Epithelial cell of prostate (primary cell): ENCODE results near the gene ANXA11.
"Not testable (repeated sequence)": the region's sequence is repeated elsewhere in the genome, so short reads cannot be mapped to it uniquely, and the experiment has no call there.

ENCODE experiments used
- DNase-seq: peaks from one replicate; pipeline ENCODE4 v3.0.0-alpha.2; 2011; ENCODE audit warnings: low read depth, low spot score
- H3K27ac ChIP-seq: fragments of 450-650 bp; 2 replicates; pipeline ENCODE4 v1.5.1; 2017; ENCODE audit warnings: mild to moderate bottlenecking

Gene ANXA11

DNA sequence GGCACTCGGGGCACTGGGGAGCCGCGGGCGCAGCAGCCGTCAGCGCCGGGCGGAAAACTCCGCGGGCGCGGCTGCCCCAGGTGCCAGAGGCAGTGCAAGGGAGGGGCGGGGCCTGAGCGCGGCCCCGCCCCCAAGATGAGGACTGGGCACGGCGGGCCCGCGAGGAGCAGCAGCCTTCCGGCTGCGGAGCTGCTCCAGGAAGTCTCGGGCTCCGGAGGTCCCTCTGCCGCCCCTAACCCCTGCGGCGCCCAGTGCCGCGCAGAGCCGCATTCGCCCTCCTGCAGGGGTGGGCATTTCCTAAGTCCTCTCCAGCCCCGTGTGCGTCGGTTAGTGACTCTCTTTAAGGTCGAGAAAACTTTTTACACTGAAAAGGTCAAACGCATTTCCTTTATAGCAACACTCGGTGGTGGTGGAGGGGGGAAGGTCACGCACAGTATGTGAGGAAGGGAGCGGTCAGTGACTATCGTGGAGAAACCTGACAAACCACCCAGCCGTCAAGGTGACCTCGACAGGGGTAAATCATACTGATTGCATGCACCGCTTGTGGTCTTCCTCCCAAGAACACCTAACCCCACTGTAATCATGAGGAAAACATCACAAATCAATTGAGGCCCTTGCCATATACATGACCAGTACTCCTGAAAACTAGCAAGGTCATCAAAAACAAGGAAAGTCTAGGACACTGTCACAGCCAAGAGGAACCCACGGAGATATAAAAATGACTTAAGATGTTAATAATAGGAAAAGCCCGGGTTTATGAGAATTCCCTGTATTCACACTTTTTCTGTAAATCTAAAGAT, at the start of gene ANXA11:
Gene ANXA11, minus strand, starts transcription at position 61 of the 800 bp plus-strand sequence. CDS start 32,676 bp downstream, outside the sequence.
- H3K27ac ChIP-seq: peak within 1 kb of the TSS; percentile 98
- DNase-seq: no peak

- not testable (repeated sequence) for DNase-seq, H3K27ac ChIP-seq
Measured at GRCh38 chr10:80254726-80255125, 49.4 kb upstream of the ANXA11 start.

- DNase-seq, H3K27ac ChIP-seq: not testable (repeated sequence)
Measured at GRCh38 chr10:80253963-80254271, 48.6 kb upstream of the ANXA11 start.

DNA sequence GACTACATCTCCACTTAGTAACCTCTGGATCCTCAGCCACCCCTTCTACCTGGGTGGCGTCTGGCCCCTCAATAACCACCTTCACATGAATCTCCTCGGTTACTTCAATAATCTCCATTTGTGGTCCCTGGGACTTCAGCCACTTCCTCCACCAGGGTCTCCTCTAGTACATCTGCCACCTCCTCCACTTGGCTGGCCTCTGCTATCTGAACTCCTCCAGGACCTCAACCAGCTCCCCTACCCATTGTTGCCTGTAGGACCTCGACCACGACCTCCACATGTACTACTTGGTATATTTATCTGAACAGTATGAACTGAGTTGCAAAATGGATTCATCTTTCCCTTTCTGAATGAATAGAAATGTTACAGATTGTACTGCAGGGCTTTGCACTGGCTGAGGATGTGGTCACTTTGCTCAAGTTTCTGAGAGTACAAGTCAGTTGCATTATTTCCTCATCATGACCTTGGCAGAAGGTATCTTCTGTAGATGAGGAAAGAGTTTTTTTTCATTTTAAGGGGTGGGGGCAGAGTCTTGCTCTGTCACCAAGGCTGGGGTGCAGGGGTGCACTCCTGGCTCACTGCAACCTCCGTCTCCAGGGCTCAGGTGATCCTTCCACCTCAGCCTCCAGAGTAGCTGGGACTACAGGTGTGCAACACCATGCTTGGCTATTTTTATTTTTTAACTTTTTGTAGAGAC, 48.1 kb upstream of the ANXA11 start:
- no peak overlapping the region for H3K27ac ChIP-seq
- DNase-seq: no peak

GRCh38 chr10:80252296-80252887, 47.1 kb upstream of the ANXA11 start:
- peak overlapping the region; percentile 17 for H3K27ac ChIP-seq
- DNase-seq: no peak

DNA sequence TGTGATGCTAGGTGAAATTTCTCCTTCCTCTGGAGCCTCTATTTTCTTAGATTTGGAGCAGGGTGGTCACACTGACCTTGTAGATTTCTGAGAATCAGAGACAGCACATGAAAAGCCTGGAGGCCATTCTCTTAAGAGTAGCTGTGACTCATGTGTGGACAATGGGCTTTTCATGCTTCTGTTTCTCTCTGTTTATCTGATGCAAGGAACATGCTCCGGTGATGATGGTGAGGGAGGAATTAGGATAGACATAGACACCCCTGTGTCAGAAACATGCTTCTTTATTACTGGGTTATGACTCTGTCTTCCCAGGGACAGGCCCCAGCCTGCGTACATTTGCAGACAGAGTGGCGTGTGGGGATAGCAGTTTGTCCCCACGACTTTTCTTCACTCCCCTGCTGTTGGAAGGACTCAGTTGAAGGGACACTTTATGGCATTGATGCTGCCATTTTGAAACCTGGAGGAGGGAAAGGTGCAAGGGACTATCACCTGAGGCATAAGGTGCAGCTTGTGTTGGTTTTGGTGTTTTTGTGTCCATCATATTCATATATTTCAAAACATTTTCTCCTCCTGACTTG, 46.5 kb upstream of the ANXA11 start:
- H3K27ac ChIP-seq: peak overlapping the region; percentile 17
- DNase-seq: not testable (repeated sequence)

DNA sequence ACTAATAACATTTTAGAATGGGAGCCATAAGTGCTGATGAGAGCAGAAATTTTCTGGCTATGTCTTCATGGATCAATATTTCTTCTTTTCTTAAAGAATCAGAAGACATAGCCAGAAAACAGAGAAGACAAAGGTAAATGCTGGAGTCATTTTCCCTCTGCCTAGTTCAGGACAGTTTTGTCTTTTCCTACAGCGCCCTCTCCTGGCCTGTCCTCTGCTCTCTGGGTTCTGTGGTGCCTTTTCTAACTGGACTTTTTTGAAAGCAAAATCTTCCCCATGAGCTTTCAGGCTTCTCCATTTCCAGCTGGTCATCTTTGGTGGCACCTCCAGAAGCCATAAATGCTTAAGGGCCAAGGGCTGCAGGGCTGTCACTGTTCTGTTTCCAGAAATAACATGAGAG, 45.1 kb upstream of the ANXA11 start:
- H3K27ac ChIP-seq, DNase-seq: not testable (repeated sequence)

- not testable (repeated sequence) for H3K27ac ChIP-seq, DNase-seq
Measured at GRCh38 chr10:80249906-80250305, 44.6 kb upstream of the ANXA11 start.

DNA sequence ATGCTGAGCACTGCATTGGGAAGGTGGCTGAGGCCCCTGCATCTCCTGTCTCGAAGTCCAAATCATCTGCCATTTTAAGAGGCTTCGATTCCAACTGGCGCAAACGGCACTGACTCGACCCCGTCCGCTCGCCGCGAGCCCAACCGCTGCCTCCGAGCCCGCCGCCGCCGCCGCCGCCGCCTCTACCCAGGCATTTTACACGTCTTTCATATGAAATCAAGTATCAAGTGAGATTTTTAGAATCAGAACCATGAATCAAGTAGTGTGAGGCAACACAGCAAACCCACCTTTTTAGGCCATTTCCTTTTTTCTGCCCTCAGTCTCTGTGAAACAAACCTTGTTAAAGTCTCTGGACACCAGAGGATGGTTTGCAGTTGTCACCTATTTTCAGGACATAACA, 42.3 kb upstream of the ANXA11 start:
- DNase-seq, H3K27ac ChIP-seq: not testable (repeated sequence)

GRCh38 chr10:80244371-80244770, 39.0 kb upstream of the ANXA11 start:
- DNase-seq, H3K27ac ChIP-seq: not testable (repeated sequence)

GRCh38 chr10:80242341-80242740, 37.0 kb upstream of the ANXA11 start:
- not testable (repeated sequence) for H3K27ac ChIP-seq, DNase-seq

DNA sequence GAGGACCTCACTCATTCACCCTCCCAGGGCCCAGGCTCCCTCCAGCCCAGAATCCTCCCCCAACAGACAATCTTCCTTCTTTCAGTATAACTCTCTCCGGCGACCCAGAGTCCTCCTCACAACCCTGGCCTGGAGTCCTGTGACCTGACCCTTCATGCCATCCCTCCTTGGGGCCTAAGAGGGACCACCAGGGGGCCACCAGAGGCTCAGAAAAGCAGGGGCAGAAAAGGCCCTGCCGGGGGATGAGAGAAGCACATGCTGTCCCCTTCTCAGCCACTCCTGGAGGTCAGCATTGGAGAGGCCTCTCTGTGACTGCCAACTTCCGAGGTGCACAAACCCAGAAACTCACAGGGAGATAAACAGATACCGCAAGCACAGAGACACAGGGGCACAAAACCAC, 31.1 kb upstream of the ANXA11 start:
- DNase-seq, H3K27ac ChIP-seq: not testable (repeated sequence)

- not testable (repeated sequence) for H3K27ac ChIP-seq, DNase-seq
Measured at GRCh38 chr10:80234331-80235235, 29.2 kb upstream of the ANXA11 start.

- not testable (repeated sequence) for DNase-seq
Measured at GRCh38 chr10:80233871-80234270, 28.5 kb upstream of the ANXA11 start.

DNA sequence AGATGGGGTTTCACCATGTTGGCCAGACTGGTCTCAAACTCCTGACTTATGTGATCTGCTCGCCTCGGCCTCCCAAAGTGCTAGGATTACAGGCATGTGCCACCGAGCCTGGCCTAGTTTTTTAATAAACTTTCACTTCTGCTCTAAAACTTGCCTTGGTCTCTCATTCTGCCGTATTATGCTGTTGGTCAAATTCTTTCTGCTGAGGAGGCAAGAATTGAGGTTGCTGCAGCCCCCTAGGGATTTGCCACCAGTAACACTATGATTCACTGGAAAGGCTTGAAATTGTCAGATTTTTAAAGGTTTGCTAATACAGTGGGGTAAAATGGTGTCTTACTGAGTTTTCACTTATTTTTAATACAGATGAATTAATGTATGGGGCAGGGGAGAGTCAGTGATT, 21.4 kb upstream of the ANXA11 start:
- H3K27ac ChIP-seq, DNase-seq: not testable (repeated sequence)

More at GRCh38 chr10:80233871-80234270, 28.5 kb upstream of the ANXA11 start:
- H3K27ac ChIP-seq: not testable (repeated sequence)

- H3K27ac ChIP-seq: not testable (repeated sequence)
Measured at GRCh38 chr10:80223031-80223419, 17.7 kb upstream of the ANXA11 start.

DNA sequence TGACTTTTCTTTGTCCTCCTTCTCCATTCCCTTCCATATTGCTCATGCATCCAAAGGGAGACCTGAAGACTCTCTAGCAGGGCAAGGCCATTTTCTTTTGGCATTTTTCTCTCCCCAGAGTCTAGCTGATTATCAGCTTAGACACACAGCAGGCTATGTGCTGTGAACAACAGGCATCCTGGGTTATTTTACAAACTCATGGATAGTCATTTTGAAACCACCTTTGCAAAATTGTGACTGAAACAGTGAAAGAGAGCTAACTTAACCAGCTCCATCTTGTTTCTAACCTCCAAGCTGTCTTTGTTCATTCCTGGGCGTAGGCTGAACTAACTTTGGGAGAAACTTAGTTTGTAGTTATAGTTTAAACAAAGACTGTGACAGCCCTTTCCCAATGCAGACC, 13.5 kb upstream of the ANXA11 start:
- not testable (repeated sequence) for H3K27ac ChIP-seq, DNase-seq

More at GRCh38 chr10:80223031-80223419, 17.7 kb upstream of the ANXA11 start:
- not testable (repeated sequence) for DNase-seq

GRCh38 chr10:80214368-80214982, 9.1 kb upstream of the ANXA11 start:
- DNase-seq: not testable (repeated sequence)

GRCh38 chr10:80212535-80213115, 7.3 kb upstream of the ANXA11 start:
- H3K27ac ChIP-seq, DNase-seq: not testable (repeated sequence)

More at GRCh38 chr10:80214368-80214982, 9.1 kb upstream of the ANXA11 start:
- H3K27ac ChIP-seq: not testable (repeated sequence)
